ENCODE data around the gene DKC1. TPM values are rescaled to one million over a fixed set of nuclear protein-coding genes. Genes with fewer than 3 reads are reported as not detected.

The DKC1 gene
- total RNA-seq, 1 experiment from 2014 or later = 160 TPM

- H3K27me3 ChIP-seq (ENCODE audit: insufficient read depth, low read length) = no peaks in the 10 kb centered on the region
- Mint-ChIP-seq H3K9me3 (peaks cover 62 to 70% of the 10 kb centered on the region in 2 experiments), H3K27ac (peak overlapping the region; percentile 7 to 87 (median 62); a peak in 4 of 7 replicates), H3K27me3 (ENCODE audit: low read depth) (no peaks in the 10 kb centered on the region), H3K4me1 (peaks cover 36 to 37% of the 10 kb centered on the region in 2 experiments), H3K4me3 (peak overlapping the region in 1 of 2 experiments; percentile 8; a peak in 1 of 5 replicates), H3K36me3 (ENCODE audit: insufficient read depth in 1 of 3, low read depth in 3 of 3) (peaks cover 8 to 11% (median 11%) of the 10 kb centered on the region in 3 experiments)
- WGBS (ENCODE audit: extremely low coverage, insufficient read length, low lambda C conversion rate) = no CpG with 5 or more reads among the region's 3 CpGs
- H3K79me1 ChIP-seq (ENCODE audit: insufficient read depth, low read depth, low read length, poor library complexity, severe bottlenecking) = no peaks in the 10 kb centered on the region
- no peak overlapping the region for H2BK5ac ChIP-seq (ENCODE audit: insufficient read length, low read length)
- H3K79me2 ChIP-seq (ENCODE audit: insufficient read depth, low read length) = no peaks in the 10 kb centered on the region
- H2AK5ac ChIP-seq (ENCODE audit: insufficient read length, low read length) = no peak overlapping the region
- H3K14ac ChIP-seq (ENCODE audit: insufficient read depth, low read length) = no peak overlapping the region
- peak overlapping the region; percentile 48 for H3K27ac ChIP-seq (ENCODE audit: insufficient read length, low read depth, low read length)
- no peak overlapping the region for H2BK15ac ChIP-seq (ENCODE audit: low read depth, low read length)
- no peak overlapping the region for H3K4me2 ChIP-seq (ENCODE audit: insufficient read depth, insufficient read length, low read length)
- H3K9ac ChIP-seq (ENCODE audit: extremely low read depth, insufficient read length, low read length) = no peak overlapping the region
- no peak overlapping the region for H3K18ac ChIP-seq (ENCODE audit: insufficient read length, low read depth, low read length)
- H3K4ac ChIP-seq (ENCODE audit: low read depth, low read length) = no peak overlapping the region
- no peaks in the 10 kb centered on the region for H3K23me2 ChIP-seq (ENCODE audit: insufficient read length, low read depth, low read length, poor library complexity, severe bottlenecking)
- no peaks in the 10 kb centered on the region for H4K20me1 ChIP-seq (ENCODE audit: control insufficient read depth, insufficient read depth, insufficient read length)
- H4K8ac ChIP-seq (replicated peaks; ENCODE audit: insufficient read length, low read depth, low read length) = no peak overlapping the region
- peaks cover 14% of the 10 kb centered on the region for H3K9me3 ChIP-seq (ENCODE audit: control insufficient read depth, low read depth, low read length)
- no peak for DNase-seq
- no peak overlapping the region for H3T11ph ChIP-seq (ENCODE audit: low read length)
- no peak overlapping the region for H2BK20ac ChIP-seq (ENCODE audit: low read depth, low read length, poor library complexity, severe bottlenecking)
- TF ChIP-seq CTCF (conservative IDR thresholded peaks at IDR 0.05) = no peak
- no peak overlapping the region for H2AFZ ChIP-seq (ENCODE audit: low read length)
- no peak overlapping the region for H2BK12ac ChIP-seq (ENCODE audit: insufficient read length, low read depth, low read length)
- H4K5ac ChIP-seq (ENCODE audit: insufficient read length, low read depth, low read length) = no peak overlapping the region
- no peak overlapping the region for H3K23ac ChIP-seq (ENCODE audit: insufficient read length, low read depth, low read length)
- H3K56ac ChIP-seq (ENCODE audit: insufficient read length, low read depth, low read length) = no peak overlapping the region
- H4K91ac ChIP-seq (ENCODE audit: insufficient read length, low read depth, low read length) = no peak overlapping the region
- peaks cover 2% of the 10 kb centered on the region; the same call in 1 of the 2 replicates for H3K4me1 ChIP-seq (ENCODE audit: insufficient read depth, low read length)
- no peak overlapping the region for H2BK120ac ChIP-seq (ENCODE audit: low read depth, low read length, poor library complexity, severe bottlenecking)
Observed at GRCh38 chrX:154822029-154822428, 59.4 kb downstream of the DKC1 start.

Measured in H9 (cell line).